CD4-positive, alpha-beta T cell treated with Interleukin-6 for 4 hours (primary cell): ENCODE results near the gene SASS6.
"Not testable (repeated sequence)": the region's sequence is repeated elsewhere in the genome, so short reads cannot be mapped to it uniquely, and the experiment has no call there.

Source experiments
- DNase-seq: peaks from one replicate; pipeline ENCODE4 v3.0.0-alpha.2; 2020; ENCODE audit warnings: mixed read lengths

Gene SASS6

GRCh38 chr1:100101564-100101963 is 31.2 kb downstream of the SASS6 start:
- no peak for DNase-seq

- DNase-seq, result no peak
Measured at GRCh38 chr1:100100202-100100601, 32.5 kb downstream of the SASS6 start.

GRCh38 chr1:100090471-100090870 is 42.3 kb downstream of the SASS6 start:
- DNase-seq, result no peak

DNA sequence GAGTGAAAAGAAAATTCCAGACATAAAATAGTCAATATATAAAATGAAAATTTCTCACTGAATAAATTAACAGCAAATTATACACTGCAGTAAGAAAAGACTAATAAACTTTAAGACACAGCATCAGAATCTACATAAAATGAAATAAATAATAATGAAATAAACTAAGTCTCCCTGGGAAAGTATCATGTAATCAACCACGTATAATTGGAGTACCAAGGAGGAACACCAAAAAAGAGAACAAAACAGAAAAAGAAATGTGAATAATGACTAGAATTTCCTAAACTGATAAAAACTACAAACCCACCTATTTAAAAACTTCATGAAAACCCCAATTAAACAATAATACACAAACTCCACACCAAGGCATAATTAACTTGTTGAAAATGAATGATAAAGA is 43.6 kb downstream of the SASS6 start:
- no peak for DNase-seq

DNA sequence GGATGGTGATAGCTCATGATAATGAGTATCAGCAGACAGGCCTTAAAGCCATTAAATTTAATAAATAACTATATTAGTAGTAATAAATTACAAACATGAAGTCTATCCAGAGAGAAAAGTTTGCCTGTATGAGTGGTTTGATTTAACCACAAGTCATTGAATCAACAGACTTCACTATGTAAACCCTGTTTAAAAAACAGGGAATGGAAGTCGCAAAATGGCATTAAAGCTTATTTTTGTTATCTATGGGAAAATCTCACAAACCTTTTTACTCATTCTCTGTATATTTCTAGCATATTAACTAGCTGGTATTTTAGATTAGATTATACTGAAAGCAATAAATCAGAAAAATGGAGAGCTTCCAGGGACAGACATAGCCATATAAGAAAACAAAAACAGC is 45.3 kb downstream of the SASS6 start:
- DNase-seq, result no peak

DNA sequence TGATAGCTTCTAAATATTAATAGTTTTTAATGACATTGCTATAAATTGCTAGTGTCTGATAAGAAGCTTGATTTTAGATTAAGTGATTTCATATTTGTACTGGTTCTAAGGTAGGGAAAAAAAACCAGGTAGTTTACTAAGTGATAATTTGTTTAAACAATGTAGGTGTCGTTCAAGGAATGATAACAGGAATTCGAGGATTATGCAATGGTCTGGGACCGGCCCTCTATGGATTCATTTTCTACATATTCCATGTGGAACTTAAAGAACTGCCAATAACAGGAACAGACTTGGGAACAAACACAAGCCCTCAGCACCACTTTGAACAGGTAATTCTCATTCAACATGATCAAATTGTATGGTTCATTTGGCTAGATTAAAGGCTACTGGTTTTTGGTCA is 52.4 kb downstream of the SASS6 start:
- no peak for DNase-seq

- DNase-seq, result no peak
Measured at GRCh38 chr1:100077531-100077930, 55.2 kb downstream of the SASS6 start.

- DNase-seq, result no peak
Measured at GRCh38 chr1:100076744-100077143, 56.0 kb downstream of the SASS6 start.

DNA sequence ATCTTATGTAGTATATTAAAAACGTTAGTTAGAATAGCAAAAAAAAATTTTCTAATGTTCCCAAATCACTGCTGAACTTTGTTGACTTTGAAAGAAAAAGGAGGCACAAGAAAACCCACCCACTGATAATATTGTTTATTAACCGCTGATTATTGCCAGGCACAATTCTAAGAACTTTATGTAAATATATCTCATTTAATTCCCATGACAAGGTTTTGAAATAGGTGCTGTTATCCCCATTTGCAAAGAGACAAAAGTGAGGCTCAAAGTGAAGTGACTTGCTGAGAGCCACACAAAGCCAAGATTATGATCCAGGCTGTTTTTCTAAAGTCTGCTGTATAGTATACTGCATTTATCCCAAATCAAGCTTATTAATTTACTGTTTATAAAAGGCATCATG is 56.4 kb downstream of the SASS6 start:
- no peak for DNase-seq

DNA sequence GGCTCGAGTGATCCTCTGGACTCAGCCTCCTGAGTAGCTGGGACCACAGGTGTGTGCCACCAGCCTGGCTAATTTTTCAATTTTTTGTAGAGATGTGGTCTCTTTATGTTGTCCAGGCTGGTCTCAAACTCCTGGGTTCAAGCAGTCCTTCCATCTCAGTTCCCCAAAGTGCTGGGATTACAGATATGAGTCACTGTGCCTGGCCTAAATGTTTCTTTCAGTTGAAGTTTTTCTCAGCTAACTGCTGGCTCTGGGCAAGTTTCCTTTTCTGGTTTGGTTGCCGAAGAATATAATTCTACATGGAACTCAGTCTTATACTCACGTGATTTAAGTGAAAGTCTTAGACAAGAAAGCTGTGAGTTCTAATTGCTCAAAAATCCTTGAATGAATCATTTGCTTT is 57.0 kb downstream of the SASS6 start:
- DNase-seq, result no peak

DNA sequence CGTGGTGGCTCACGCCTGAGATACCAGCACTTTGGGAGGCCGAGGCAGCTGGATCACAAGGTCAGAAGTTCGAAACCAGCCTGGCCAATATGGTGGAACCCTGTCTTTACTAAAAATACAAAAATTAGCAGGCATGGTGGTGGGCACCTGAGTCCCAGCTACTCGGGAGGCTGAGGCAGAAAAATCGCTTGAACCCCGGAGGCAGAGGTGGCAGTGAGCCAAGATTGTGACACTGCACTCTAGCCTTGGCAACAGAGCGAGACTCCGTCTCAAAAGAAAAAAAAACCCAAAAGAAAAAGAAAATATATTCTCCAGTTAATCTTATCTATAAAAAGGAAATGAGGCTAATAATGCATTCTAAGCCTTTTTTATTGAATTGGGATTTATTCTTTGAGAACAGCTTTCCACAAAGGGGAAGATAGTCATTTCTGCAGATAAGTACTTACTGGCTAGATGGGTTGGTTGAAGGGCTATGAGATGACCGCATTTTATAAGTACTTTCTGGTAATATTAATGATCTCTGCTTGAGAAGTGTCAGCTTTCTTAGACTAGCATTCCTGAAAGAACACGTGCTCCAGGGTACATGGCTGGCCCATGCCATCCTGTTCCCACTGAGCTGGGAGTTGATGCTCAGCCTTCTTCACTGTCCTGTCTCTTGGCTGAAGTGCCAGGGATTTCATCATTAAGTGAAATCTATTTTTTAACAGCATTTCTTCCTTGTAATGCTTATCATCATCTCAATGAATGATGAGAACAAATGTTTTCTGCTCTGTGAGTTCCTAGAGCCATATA is 57.9 kb downstream of the SASS6 start:
- DNase-seq, result no peak

DNA sequence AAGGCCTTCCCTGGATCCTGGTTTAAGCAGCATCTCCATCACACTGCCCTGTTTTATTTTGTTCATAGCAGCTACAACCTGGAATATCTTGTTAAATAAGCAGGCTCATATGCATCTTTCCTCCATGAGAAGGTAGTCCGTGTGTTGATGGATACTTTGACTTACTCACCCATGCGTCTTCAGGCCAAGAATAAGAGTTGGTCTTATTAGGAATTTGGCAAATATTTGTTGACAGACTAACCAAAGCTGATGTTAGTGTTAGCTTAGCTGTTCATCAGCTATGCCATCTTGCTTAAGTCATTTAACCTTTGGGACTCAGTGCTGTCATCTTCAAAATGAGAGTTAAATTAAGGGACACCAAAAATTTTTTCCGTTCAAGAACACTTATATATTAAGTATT is 59.2 kb downstream of the SASS6 start:
- no peak for DNase-seq

- no peak for DNase-seq
Measured at GRCh38 chr1:100070201-100070939, 62.4 kb downstream of the SASS6 start.

DNA sequence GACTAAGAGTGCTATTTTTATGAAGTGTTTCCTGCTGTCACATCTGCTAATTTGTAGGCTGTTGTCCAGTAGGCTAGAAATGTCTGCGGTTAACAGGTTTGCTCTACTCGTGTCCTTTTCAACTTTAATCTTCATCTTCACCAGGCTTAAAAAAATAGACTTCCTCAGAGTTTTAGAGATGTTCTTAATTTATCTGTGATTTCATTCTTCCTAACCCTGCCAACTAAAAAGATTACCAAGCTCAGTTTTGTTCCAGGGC is 66.8 kb downstream of the SASS6 start:
- DNase-seq, result no peak

- no peak for DNase-seq
Measured at GRCh38 chr1:100065183-100065968, 67.4 kb downstream of the SASS6 start.

- no peak for DNase-seq
Measured at GRCh38 chr1:100061681-100062080, 71.0 kb downstream of the SASS6 start.

DNA sequence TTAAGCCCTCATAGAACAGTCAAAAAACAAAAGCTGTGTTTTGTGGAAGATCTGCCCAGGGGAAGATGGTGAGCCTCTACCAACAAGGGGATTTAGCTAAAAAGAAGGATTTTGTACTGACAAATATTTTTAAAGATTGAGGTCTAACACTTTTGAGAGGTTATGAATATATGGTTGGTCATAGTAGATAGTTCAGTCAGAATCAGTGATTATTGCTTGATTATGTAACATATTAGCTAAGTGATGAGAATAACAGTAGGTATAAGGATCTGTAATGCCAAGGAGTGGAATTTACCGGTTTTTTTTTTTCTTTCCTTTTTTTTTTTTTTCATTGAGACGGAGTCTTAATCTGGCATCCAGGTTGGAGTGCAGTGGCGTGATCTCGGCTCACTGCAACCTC is 79.0 kb downstream of the SASS6 start:
- DNase-seq, result no peak

GRCh38 chr1:100053119-100053518 is 79.6 kb downstream of the SASS6 start:
- no peak for DNase-seq

DNA sequence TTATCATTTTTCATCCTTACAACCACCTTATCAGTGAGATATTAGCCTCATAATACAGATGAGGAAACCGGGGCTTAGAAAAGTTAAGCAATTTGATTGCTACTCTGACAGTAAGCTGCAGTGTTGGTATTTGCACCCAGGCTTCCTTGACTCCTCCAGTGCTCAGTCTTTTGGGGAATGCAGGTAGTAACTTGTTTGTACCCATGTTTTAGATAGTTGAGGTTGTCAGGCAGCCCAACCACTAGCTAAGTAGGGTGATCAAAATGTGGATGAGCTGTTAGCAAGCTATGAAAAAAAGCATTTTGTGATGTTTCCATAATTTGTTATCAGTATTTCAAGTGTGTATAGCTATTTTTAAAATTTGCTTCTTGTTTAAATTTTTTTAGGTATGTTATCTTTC is 80.8 kb downstream of the SASS6 start:
- DNase-seq, result no peak

DNA sequence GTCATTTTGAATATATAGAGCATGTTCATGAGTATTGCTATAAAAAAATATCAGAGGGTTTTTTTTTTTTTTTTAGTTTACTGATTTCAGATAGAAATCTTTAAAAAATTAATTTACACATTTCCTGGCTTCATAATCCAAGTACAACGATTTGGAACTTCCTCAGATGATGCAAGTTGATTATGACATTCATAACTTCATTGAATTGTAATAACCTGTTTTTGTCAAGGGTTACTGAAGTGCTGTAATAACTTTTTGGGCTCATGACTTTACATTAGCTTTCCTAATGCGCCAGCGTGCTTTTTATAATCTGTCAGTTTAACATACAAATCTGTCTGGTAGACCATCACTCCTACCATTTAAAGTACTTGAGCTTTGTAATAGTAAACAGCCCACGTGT is 81.3 kb downstream of the SASS6 start:
- DNase-seq, result no peak

DNA sequence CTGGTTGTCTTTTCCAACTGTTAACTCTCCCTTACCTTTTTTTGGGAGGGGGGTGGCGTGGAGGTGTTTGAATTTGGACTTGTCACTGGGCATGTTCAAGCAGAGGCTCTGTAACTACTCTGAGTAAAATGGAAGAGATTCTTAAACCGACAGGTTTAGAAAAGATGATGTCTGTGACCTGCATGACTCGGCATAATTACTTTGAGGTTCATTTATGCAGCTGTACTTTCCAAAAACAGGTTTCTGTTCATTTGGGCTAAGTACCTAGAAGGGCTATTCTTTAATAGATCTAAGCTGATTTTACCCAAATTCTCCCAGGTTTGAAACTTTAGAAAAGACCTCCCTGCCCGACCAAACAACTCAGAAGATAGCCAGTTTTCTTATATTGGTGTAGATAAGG is 82.6 kb downstream of the SASS6 start:
- no peak for DNase-seq

- DNase-seq, result not testable (repeated sequence)
Measured at GRCh38 chr1:100047235-100047708, 85.5 kb downstream of the SASS6 start.

DNA sequence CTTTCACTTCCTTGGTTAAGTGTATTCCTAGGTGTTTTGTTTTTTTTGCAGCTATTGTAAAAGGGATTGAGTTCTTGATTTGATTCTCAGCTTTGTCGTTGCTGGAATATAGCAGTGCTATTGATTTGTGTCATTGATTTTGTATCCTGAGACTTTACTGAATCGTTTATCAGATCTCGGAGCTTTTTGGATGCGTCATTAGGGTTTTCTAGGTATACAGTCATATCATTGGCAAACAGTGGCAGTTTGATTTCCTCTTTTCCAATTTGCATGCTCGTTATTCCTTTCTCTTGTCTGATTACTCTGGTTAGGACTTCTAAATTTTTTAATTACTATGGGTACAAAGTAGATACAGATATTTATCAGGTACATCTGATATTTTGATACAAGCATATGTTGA is 87.5 kb downstream of the SASS6 start:
- no peak for DNase-seq

- DNase-seq, result no peak
Measured at GRCh38 chr1:100039591-100039990, 93.1 kb downstream of the SASS6 start.
